Mesodermal cell (in vitro differentiated cells): ENCODE data around the gene ANKRD55.
"Not testable (repeated sequence)": the region's sequence is repeated elsewhere in the genome, so short reads cannot be mapped to it uniquely, and the experiment has no call there.

Experiments used
- H3K27ac ChIP-seq: 2 replicates; pipeline ENCODE4 v1.7.0; 2013; ENCODE audit warnings: mild to moderate bottlenecking, low read depth, low read length, moderate library complexity; ENCODE audit not compliant: severe bottlenecking
- H3K36me3 ChIP-seq: 2 replicates; pipeline ENCODE4 v1.7.1; 2013; ENCODE audit warnings: mild to moderate bottlenecking, low read length, moderate library complexity; ENCODE audit not compliant: control insufficient read depth, insufficient read depth
- H3K4me1 ChIP-seq: one replicate; pipeline ENCODE4 v1.7.1; 2013; ENCODE audit warnings: mild to moderate bottlenecking, low read length; ENCODE audit not compliant: insufficient read depth, control insufficient read depth, poor library complexity, severe bottlenecking
- H3K4me3 ChIP-seq: 2 replicates; pipeline ENCODE4 v1.7.0; 2013; ENCODE audit warnings: low read length, control low read depth, mild to moderate bottlenecking; ENCODE audit not compliant: insufficient read depth, poor library complexity, severe bottlenecking; ENCODE audit errors: extremely low read depth
- H3K9me3 ChIP-seq: 2 replicates; pipeline ENCODE4 v1.7.1; 2013; ENCODE audit warnings: mild to moderate bottlenecking, low read length, moderate library complexity; ENCODE audit not compliant: control insufficient read depth
- WGBS, 2 experiments: methylation state at CpG; one replicate each; pipeline ENCODE4 v1.1.5; 2013; ENCODE audit warnings: missing lambda C conversion rate in 2 of 2; ENCODE audit not compliant: insufficient coverage in 2 of 2; 5-methylcytosine and 5-hydroxymethylcytosine counted together

The ANKRD55 gene

DNA sequence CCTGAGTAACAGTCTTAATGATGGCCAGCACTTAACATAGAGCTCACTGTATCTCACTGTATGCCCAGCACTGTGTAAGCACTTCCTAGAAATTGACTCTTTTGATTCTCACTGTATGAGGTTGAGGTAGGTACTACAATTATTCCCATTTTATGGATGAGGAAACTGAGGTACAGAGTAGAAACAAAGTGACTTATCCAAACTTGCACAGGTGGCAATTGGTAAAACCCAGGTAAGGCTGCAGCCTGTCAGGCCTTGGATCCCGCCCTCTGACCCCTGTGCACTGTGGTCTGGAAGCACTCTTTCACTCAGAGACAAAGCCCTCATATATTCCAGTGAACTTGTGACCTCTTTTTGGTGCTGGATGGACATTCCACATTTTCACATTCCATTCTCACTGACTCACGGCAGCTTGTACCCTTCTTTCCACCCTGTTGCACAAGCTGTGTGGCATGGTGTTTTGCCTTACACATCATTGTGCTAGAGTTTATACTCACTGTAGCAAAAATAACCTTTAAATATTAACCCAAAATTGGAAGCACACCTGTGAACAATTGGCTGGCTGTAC is 21.7 kb downstream of the ANKRD55 start:
- WGBS, 2 experiments = 82 to 100% methylated on average over 1 to 2 of the region's 2 CpGs
- Histone ChIP-seq H3K4me3 (no peak overlapping the region), H3K27ac (peak overlapping the region; percentile 91), H3K4me1 (no peaks in the 10 kb centered on the region), H3K36me3 (no peaks in the 10 kb centered on the region), H3K9me3 (peaks cover 3% of the 10 kb centered on the region)

DNA sequence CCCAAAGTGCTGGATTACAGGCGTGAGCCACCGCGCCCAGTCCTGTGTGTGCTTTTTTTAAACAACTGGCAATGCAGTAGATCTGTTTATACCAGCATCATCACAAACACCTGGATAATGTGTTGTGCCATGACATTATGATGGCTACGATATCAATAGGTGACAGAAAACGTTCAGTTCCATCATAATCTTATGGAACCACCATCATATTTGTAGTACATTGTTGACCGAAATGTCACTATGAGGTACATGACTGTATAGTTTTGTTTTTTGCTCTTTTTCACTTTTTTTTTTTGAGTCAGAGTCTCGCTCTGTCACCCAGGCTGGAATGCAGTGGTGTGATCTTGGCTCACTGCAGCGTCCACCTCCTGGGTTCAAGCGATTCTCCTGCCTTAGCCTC is 24.4 kb downstream of the ANKRD55 start:
- H3K4me3 ChIP-seq = no peak overlapping the region
- H3K4me1 ChIP-seq = no peaks in the 10 kb centered on the region
- H3K36me3 ChIP-seq = no peaks in the 10 kb centered on the region
- 88 to 97% methylated on average over 5 to 6 of the region's 9 CpGs for WGBS, 2 experiments
- H3K9me3 ChIP-seq = no peaks in the 10 kb centered on the region
- H3K27ac ChIP-seq = no peak overlapping the region

GRCh38 chr5:56207537-56207936 is 25.6 kb downstream of the ANKRD55 start:
- Histone ChIP-seq H3K4me1 (no peaks in the 10 kb centered on the region), H3K27ac (no peak overlapping the region), H3K9me3 (no peaks in the 10 kb centered on the region), H3K36me3 (no peaks in the 10 kb centered on the region), H3K4me3 (no peak overlapping the region)
- WGBS, 2 experiments = 100% methylated on average over 1 of the region's 2 CpGs

DNA sequence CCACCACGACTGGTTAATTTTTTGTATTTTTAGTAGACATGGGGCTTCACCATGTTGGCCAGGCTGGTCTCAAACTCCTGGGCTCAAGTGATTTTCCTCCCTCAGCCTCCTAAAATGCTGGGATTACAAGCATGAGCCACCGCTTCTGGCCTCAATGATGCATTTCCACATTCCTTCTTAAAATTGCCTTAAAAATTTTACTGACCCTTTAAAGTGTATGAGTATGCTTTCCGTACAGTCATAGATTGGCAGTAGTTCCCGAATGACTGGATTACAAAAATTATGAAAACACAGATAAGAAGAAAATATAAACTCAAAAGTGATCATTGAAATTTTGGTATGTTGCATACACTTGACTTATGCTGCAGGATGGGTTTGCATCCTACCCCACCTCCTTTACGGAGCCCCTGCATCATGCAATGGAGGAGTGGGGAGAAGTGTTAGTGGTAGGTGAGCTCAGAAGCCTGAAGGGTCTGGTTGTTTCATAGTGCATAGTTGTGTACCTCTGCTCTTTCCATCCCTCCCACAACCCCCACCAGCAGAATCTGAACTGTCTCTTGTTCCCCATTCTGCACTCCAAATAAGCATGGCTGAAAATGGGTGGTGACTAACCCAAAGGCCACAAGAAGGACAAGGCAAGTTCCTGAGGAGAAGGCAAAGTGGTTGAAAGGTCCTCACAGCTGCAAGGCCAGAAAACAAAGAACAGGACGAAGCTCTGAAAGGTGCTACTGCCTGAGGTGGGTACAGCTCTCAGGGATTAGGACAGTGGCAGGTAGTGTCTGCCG is 26.8 kb downstream of the ANKRD55 start:
- H3K4me1 ChIP-seq = no peaks in the 10 kb centered on the region
- no peaks in the 10 kb centered on the region for H3K36me3 ChIP-seq
- no peak overlapping the region for H3K4me3 ChIP-seq
- no peak overlapping the region for H3K27ac ChIP-seq
- WGBS, 2 experiments = 84 to 92% methylated on average over 2 to 4 of the region's 7 CpGs
- H3K9me3 ChIP-seq = no peaks in the 10 kb centered on the region

GRCh38 chr5:56203936-56204335 is 29.2 kb downstream of the ANKRD55 start:
- H3K4me1 ChIP-seq, H3K4me3 ChIP-seq, H3K27ac ChIP-seq, H3K36me3 ChIP-seq, H3K9me3 ChIP-seq: not testable (repeated sequence)

DNA sequence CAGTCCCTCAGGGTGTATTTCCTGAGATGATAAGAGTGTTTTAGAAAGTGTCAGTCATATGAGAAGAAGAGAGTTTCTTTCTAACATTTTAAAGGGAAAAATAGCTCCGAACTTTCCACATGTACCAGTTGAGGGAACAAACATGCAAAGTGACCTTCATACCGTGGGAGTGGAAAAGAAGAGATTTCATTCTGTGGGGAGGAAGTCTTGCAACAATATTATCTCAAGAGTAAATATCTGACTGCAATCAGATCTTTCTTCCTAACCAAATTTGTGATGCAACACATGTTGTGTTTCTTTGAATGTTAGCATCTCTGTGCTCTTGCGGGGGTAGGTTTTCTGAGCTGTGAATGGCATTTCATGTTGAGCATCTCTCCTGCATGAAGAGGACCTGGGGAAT is 30.6 kb downstream of the ANKRD55 start:
- Histone ChIP-seq H3K9me3 (no peaks in the 10 kb centered on the region), H3K4me1 (no peaks in the 10 kb centered on the region)
- 100% methylated on average over 1 of the region's 3 CpGs; no CpG with 5 or more reads in 1 of the 2 experiments for WGBS, 2 experiments

GRCh38 chr5:56201762-56202261 is 31.3 kb downstream of the ANKRD55 start:
- not testable (repeated sequence) for H3K27ac ChIP-seq, H3K4me3 ChIP-seq, H3K36me3 ChIP-seq, H3K4me1 ChIP-seq, H3K9me3 ChIP-seq
- WGBS, 2 experiments = 60% methylated on average over 1 of the region's 3 CpGs; no CpG with 5 or more reads in 1 of the 2 experiments

More for the DNA sequence above, 30.6 kb downstream of the ANKRD55 start:
- Histone ChIP-seq H3K27ac (no peak overlapping the region), H3K36me3 (no peaks in the 10 kb centered on the region), H3K4me3 (no peak overlapping the region)

DNA sequence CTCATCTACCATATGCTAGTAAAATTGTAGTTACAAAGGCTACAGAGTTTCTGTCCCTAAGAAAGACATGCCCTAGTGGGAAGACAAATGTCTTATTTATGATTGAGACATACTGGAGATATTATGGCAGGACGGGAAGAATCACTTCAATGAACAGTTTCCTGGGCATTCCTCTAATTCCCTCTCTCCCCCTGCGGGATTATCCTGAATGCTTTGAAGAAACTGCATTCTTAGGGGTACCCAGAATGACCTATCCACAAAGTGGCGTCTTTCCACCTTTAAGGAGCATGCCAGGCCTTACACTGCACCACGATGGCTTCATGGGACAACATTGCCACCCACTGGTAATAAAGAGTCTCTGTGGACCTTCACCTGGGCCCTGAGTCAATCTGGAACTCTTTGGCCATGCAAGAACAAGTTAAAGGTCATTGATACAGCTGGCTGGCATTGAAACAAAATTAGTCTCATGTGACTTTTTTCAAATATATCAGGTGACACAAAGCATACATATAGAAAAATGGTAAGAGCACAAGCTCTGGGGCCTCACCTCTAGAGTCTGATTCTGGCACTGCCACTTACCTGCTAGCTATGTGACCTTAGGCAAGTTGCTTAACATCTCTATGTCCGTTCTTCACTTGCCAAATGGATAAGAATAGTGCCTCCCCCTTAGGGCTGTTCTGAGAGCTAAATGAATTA is 32.0 kb downstream of the ANKRD55 start:
- Histone ChIP-seq H3K36me3 (no peaks in the 10 kb centered on the region), H3K9me3 (no peaks in the 10 kb centered on the region), H3K27ac (no peak overlapping the region), H3K4me3 (no peak overlapping the region), H3K4me1 (no peaks in the 10 kb centered on the region)
- WGBS, 2 experiments = 19 to 25% methylated on average over 3 to 4 of the region's 5 CpGs

GRCh38 chr5:56195016-56195415 is 38.1 kb downstream of the ANKRD55 start:
- H3K4me3 ChIP-seq = no peak overlapping the region
- no peaks in the 10 kb centered on the region for H3K4me1 ChIP-seq
- H3K9me3 ChIP-seq = peaks cover 6% of the 10 kb centered on the region
- no peaks in the 10 kb centered on the region for H3K36me3 ChIP-seq
- H3K27ac ChIP-seq = no peak overlapping the region
- no CpG with 5 or more reads among the region's 1 CpG for WGBS, 2 experiments

- H3K4me3 ChIP-seq = no peak overlapping the region
- H3K4me1 ChIP-seq = no peaks in the 10 kb centered on the region
- WGBS, 2 experiments = 93 to 95% methylated on average over 10 to 15 of the region's 16 CpGs
- no peaks in the 10 kb centered on the region for H3K36me3 ChIP-seq
- H3K9me3 ChIP-seq = peaks cover 6% of the 10 kb centered on the region
- H3K27ac ChIP-seq = no peak overlapping the region
Measured at GRCh38 chr5:56192246-56192645, 40.9 kb downstream of the ANKRD55 start.
